Measurements from ENCODE around the gene SSBP3. TPM values are rescaled to one million over a fixed set of nuclear protein-coding genes. Genes with fewer than 3 reads are reported as not detected.

SSBP3 gene
- polyA plus RNA-seq, 1 of the 3 experiments (the other 2 are of a cell fraction), result 26.2 TPM

DNA sequence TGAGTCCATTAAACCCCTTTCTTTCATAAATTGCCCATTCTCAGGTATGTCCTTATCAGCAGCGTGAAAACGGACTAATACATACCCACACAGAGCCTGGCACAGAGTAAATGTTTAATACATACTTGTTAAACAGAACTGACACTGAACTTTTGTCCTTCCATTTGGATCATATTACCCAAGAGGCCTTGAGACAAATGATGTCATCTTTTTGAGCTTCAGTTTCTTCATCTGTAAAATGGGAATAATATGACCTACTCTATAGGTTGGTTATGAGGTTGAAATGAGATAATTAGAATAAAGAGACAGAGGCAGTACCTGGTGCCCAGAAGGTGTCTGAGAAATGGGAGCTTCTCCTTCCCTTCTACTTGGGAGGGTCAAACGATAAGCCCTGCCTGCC, 220.1 kb downstream of the SSBP3 start:
- no peak overlapping the region for H3K4me2 ChIP-seq
- no peaks in the 10 kb centered on the region for H3K27me3 ChIP-seq (ENCODE audit: insufficient read depth)
- no peaks in the 10 kb centered on the region for H3K9me3 ChIP-seq
- no peaks in the 10 kb centered on the region for H3F3A ChIP-seq (replicated peaks; ENCODE audit: insufficient read depth)
- ChIA-PET CTCF (interaction anchor here (1.0 kb wide), 1 partner anchor 17 kb away, joined by 3 read pairs; no protein-coding TSS in a partner anchor), POLR2A (no interaction called here)
- H3K9ac ChIP-seq, result no peak overlapping the region
- no peaks in the 10 kb centered on the region for H4K20me1 ChIP-seq (ENCODE audit: insufficient read depth)
- no peak for DNase-seq
- no peak overlapping the region for H3K27ac ChIP-seq (ENCODE audit: low read depth in 2 of 2, low read length in 1 of 2)
- TF ChIP-seq NRF1 (IDR thresholded peaks at IDR 0.05; ENCODE audit: low read depth, low read length) (no peak), JUND (IDR thresholded peaks at IDR 0.05) (no peak), TEAD4 (IDR thresholded peaks at IDR 0.05; ENCODE audit: borderline replicate concordance, insufficient read depth) (no peak), FOSL2 (IDR thresholded peaks at IDR 0.05; ENCODE audit: borderline replicate concordance, low read depth) (no peak), NFIC (IDR thresholded peaks at IDR 0.05; ENCODE audit: borderline replicate concordance) (no peak), RCOR1 (IDR thresholded peaks at IDR 0.05; ENCODE audit: low read length) (no peak), POLR2AphosphoS5 (IDR thresholded peaks at IDR 0.05; ENCODE audit: low read depth, low read length) (no peak), RXRA (IDR thresholded peaks at IDR 0.05; ENCODE audit: borderline replicate concordance, low read depth) (no peak), RAD21 (IDR thresholded peaks at IDR 0.05; ENCODE audit: low read length) (no peak), EZH2phosphoT487 (IDR thresholded peaks at IDR 0.05; ENCODE audit: borderline replicate concordance, low read depth) (no peak), TAF1 (IDR thresholded peaks at IDR 0.05; ENCODE audit: borderline replicate concordance, low read depth, low read length) (no peak), MXI1 (IDR thresholded peaks at IDR 0.05; ENCODE audit: low read depth, low read length) (no peak), GATA2 (CRISPR knock-in tag; IDR thresholded peaks at IDR 0.05) (no peak)
- TF ChIP-seq, protein P1, sequence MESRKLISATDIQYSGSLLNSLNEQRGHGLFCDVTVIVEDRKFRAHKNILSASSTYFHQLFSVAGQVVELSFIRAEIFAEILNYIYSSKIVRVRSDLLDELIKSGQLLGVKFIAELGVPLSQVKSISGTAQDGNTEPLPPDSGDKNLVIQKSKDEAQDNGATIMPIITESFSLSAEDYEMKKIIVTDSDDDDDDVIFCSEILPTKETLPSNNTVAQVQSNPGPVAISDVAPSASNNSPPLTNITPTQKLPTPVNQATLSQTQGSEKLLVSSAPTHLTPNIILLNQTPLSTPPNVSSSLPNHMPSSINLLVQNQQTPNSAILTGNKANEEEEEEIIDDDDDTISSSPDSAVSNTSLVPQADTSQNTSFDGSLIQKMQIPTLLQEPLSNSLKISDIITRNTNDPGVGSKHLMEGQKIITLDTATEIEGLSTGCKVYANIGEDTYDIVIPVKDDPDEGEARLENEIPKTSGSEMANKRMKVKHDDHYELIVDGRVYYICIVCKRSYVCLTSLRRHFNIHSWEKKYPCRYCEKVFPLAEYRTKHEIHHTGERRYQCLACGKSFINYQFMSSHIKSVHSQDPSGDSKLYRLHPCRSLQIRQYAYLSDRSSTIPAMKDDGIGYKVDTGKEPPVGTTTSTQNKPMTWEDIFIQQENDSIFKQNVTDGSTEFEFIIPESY (IDR thresholded peaks at IDR 0.05; ENCODE audit: borderline replicate concordance, low read depth), result no peak
- TF ChIP-seq, protein P2, sequence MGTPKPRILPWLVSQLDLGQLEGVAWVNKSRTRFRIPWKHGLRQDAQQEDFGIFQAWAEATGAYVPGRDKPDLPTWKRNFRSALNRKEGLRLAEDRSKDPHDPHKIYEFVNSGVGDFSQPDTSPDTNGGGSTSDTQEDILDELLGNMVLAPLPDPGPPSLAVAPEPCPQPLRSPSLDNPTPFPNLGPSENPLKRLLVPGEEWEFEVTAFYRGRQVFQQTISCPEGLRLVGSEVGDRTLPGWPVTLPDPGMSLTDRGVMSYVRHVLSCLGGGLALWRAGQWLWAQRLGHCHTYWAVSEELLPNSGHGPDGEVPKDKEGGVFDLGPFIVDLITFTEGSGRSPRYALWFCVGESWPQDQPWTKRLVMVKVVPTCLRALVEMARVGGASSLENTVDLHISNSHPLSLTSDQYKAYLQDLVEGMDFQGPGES (IDR thresholded peaks at IDR 0.05; ENCODE audit: low read depth, low read length), result no peak
- TF ChIP-seq, protein P3, sequence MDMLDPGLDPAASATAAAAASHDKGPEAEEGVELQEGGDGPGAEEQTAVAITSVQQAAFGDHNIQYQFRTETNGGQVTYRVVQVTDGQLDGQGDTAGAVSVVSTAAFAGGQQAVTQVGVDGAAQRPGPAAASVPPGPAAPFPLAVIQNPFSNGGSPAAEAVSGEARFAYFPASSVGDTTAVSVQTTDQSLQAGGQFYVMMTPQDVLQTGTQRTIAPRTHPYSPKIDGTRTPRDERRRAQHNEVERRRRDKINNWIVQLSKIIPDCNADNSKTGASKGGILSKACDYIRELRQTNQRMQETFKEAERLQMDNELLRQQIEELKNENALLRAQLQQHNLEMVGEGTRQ (IDR thresholded peaks at IDR 0.05; ENCODE audit: borderline replicate concordance, low read depth, low read length), result no peak
- TF ChIP-seq, protein P4, sequence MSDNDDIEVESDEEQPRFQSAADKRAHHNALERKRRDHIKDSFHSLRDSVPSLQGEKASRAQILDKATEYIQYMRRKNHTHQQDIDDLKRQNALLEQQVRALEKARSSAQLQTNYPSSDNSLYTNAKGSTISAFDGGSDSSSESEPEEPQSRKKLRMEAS (IDR thresholded peaks at IDR 0.05; ENCODE audit: low read depth), result no peak
- no peaks in the 10 kb centered on the region for H3K36me3 ChIP-seq (replicated peaks in 1 of 2; ENCODE audit: control insufficient read depth in 1 of 2, insufficient read depth in 2 of 2, low read length in 1 of 2)
- H3K4me3 ChIP-seq (ENCODE audit: low read depth in 2 of 2, low read length in 1 of 2), result no peak overlapping the region
- H3K9me2 ChIP-seq, result no peaks in the 10 kb centered on the region
- no peak overlapping the region for H2AFZ ChIP-seq (ENCODE audit: low read depth)
- 90% methylated on average over 3 of the region's 3 CpGs for WGBS (ENCODE audit: low lambda C conversion rate)
- H3K79me2 ChIP-seq (ENCODE audit: insufficient read depth), result no peaks in the 10 kb centered on the region
- H3K4me1 ChIP-seq (ENCODE audit: control insufficient read depth in 1 of 2, insufficient read depth in 2 of 2, low read depth in 1 of 2, low read length in 1 of 2), result no peaks in the 10 kb centered on the region; a peak in 1 of 4 replicates
